Left colon (tissue), 2 donors: ENCODE data around the gene NTN1. TPM values are rescaled to one million over a fixed set of nuclear protein-coding genes. Genes with fewer than 3 reads are reported as not detected.

Experiments
- ATAC-seq: fragments of 200-7000 bp; cut with Tn5 transposase; one replicate; pipeline ENCODE4 v1.9.1; 2020; ENCODE audit warnings: mild to moderate bottlenecking, moderate library complexity
- DNase-seq, 2 donors: peaks; one replicate each; pipeline ENCODE4 v3.0.0-alpha.2; 2020
- intact Hi-C, 2 donors: fragments of 100-400 bp; cut with DNase I in 1 of 2; cut with micrococcal nuclease in 1 of 2; formaldehyde crosslinking; loops; one replicate each; pipeline versions ENCODE4 v1.11.2 to v1.14.0; 2022; cut with DNase I, micrococcal nuclease
- total RNA-seq, 2 donors: library from RNA; stranded (reverse); fragmentation: NEBNext Ultra II Directional; extraction: Animal tissue kit (Norgen Biotek cat#: 25700); gene quantifications; one replicate each; pipeline ENCODE4 v1.2.1, GENCODE V29; 2021
- donor health status: DM: no; HTN: no; CAD: no.
- donor health status: DM: yes; HTN: yes; CAD: no.

Gene NTN1
- total RNA-seq, 2 donors from 2014 or later = 3.2 to 7.4 TPM

GRCh38 chr17:9219631-9220397, 198.5 kb downstream of the NTN1 start:
- no peak for DNase-seq
- intact Hi-C loops = no loop called here
- ATAC-seq = no peak

DNA sequence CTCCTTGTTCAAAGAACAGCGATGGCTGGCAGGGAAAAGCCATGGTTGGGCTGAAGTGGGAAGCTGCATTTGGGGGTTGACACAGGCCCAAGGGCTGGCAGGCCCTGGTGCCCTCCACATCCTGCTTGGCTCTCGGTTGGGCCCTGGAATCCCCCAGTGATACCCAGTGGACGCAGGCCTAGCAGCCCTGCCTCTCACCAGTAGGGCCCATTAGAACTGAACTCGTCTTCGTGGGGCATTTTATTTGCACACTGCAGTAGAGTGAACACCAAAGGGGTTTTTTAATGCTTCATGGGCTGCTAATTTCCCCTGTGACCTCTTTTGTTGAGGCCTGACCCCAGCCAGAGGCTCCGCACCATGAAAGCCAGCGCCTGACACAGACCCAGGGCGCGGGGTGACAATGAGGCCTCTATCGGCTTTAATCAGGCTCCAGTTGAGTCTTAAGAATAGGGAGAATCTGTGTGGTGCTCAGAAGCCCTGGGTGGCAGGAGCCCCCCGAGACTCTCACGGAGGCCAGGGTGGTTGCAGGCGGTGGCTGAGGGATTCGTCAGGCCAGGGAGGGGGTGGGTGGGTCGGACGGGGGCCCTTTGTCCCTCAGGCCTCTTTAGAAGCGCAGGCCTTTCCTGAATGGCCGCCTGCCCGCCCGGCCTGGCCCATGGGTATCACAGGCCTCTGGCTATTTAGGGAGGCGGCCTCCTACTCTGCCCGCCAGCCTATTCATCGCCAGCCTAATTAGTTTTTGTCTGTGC, 199.3 kb downstream of the NTN1 start:
- DNase-seq = no peak
- no peak for ATAC-seq
- intact Hi-C loops = no loop called here

GRCh38 chr17:9221147-9221921, 200.0 kb downstream of the NTN1 start:
- no peak for DNase-seq
- intact Hi-C loops = no loop called here
- no peak for ATAC-seq

DNA sequence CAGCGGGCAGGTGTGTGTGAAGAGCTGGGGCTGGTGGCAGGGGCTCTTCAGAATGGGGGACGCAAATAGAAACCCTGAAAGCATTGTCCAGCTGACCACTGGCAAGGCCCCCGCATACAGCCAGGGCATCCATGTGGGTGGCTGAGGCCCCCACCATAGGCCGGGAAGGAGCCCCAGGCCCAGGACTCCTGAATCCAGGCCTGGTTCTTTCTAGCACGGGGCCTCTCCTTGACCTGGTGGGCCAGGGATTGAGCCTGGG, 200.5 kb downstream of the NTN1 start:
- ATAC-seq (no peak), DNase-seq (no peak)
- intact Hi-C loops = no loop called here

DNA sequence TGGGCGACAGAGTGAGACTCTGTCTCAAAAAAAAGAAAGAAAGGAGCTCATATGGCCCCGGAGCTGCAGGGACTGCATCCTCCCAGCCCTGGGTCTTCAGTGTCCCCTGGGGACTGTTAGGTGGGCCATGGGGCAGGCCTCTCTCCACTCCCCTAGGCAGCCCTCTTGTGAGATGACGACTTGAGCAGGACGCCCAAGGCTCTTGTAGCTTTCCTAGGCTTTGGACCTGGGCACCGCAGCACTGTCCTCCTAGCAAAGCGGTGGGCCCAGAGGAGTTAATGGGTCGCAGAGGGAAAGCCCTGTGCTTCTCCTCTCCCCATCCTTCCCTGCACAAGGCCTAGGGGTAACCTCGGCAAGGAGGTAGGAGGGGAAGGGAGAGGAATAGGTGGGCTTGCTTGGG, 202.2 kb downstream of the NTN1 start:
- DNase-seq = no peak
- intact Hi-C loops = no loop called here

GRCh38 chr17:9224485-9224884, 203.2 kb downstream of the NTN1 start:
- no peak for ATAC-seq
- intact Hi-C loops = no loop called here
- DNase-seq = no peak

More for the DNA sequence above, 202.2 kb downstream of the NTN1 start:
- ATAC-seq = no peak

DNA sequence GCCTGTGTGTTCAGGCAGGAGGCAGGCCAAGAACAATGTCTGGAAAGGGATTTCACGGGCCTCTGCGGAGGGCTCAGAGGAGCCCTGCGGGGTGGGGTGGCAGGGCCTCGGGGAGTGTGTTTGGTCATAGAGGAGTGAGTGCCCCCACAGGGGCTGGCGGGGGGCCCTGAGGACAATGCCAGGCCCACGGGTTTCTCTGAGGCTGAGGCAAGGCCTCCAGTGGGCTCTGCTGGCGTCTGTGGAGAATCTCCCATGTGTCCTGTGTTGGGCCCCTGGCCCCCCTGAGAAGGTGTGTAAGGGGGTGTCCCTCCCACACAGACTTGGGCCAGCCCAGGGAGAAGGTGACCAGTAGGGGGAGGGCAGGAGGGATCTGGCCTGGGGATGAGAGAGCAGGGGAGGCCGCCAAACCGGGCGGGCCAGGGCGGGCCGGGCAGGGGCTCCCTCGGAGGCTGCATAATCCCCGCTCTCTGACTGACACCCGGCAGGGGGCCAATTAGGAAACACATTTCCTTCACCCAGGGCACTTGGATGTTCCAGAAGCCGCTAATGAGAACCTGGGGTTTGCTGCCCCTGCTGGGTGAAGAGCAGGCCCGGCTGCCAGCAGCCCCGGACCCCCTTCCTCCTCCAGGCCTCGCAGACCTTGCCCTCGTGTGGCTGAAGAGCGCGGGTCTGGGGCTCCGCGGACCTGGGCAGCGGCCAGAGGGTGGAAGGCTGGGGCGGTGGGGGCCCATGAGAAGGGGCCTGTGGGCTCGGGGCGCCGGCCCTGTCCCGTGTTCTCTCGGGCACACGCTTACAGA, 204.2 kb downstream of the NTN1 start:
- intact Hi-C loops = no loop called here
- ATAC-seq = no peak
- no peak for DNase-seq

DNA sequence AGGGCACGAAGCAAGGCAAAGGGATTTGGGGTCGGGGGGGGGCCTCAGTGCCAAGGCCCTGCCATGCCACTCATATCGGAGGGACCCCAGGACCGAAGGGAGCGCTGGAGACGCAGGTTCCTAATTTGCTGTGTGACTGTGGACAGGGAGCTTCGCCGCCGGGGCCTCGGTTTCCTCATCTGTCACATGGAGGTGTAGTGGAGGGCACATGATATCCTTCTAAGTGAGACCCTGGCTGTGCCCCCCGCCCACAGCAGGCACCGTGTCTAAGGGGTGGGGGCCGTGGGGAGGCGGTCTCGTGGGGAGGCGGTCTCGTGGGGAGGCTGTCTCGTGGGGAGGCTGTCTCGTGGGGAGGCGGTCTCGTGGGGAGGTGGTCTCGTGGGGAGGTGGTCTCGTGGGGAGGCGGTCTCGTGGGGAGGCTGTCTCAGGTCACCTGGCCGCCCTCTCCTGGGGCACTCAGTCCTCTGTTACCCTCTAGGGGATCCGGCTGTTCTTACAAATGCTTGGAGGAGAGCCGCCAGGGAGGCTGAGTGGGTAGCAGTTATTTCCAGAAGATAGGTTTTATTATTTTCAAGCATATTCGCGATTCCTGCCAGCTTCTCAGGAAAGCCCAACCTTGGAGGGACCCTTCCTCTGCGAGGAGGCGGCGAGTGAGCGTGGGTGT, 205.0 kb downstream of the NTN1 start:
- intact Hi-C loops = no loop called here
- ATAC-seq = no peak
- DNase-seq = no peak

GRCh38 chr17:9226794-9227135, 205.5 kb downstream of the NTN1 start:
- DNase-seq (no peak), ATAC-seq (no peak)
- intact Hi-C loops = no loop called here

DNA sequence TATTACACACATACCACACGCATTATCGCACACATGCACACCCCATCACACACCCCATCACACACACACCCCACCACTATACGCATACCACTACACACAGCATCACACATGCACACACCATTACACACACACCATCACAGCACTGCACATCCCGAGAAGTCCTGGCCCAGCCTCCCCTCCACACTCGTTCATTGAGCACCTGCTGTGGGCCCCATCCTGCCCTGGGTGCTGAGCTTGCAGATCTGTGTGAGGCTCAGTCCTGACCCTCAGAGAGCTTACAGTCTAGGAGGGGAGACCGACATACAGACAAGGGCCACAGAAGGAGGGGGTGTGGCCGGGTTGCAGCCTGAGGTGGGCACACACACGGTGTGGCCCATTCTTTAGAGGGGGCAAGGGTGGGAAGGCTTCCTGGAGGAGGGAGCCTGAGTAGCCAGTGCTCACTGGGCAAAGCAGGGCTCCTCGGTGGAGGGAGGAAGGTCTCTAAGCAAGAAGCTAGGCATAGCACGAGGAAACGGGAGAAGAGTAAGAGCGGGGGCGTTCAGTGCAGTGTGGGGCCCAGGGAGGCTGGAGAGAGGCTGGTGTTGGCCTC, 206.6 kb downstream of the NTN1 start:
- intact Hi-C loops = no loop called here
- DNase-seq = no peak
- ATAC-seq = no peak

DNA sequence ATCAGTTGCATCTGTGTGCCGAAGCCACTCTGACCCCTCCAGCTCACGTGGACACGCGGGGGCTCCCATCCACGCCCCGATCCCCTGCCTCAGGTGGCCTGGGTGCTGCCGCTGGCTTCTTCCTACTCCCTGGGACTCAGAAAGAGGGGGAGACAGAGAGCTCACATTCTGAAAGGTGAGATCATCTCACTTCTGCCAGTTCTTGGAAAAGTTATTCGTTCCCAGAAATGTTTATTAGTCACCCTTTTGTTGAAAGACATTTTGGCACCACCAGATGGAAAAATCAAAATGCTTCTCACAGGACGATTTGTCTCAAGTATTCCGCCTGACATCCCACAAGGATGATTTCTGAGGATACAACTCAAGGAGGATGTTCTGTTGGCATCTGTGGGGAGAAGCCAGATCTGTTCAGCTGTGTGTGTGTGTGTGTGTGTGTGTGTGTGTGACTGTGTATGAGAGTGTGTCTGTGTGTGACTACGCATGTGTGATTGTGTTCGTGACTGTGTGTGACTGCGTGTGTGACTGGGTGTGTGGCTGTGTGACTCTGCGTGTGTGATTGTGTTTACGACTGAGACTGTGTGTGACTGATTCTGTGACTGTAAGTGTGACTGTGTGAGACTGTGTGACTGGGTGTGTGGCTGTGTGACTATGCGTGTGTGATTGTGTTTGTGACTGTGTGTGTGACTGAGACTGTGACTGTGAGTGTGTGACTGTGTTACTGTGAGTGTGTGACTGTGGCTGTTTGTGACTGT, 207.3 kb downstream of the NTN1 start:
- DNase-seq = no peak
- no peak for ATAC-seq
- intact Hi-C loops = no loop called here

GRCh38 chr17:9229160-9229825, 208.0 kb downstream of the NTN1 start:
- no peak for ATAC-seq
- intact Hi-C loops = no loop called here
- no peak for DNase-seq

- DNase-seq (no peak), ATAC-seq (no peak)
- intact Hi-C loops = no loop called here
These were observed 208.5 kb downstream of the NTN1 start for GRCh38 chr17:9229826-9230201.

GRCh38 chr17:9230346-9230745, 209.0 kb downstream of the NTN1 start:
- no peak for ATAC-seq
- DNase-seq = no peak
- intact Hi-C loops = no loop called here

DNA sequence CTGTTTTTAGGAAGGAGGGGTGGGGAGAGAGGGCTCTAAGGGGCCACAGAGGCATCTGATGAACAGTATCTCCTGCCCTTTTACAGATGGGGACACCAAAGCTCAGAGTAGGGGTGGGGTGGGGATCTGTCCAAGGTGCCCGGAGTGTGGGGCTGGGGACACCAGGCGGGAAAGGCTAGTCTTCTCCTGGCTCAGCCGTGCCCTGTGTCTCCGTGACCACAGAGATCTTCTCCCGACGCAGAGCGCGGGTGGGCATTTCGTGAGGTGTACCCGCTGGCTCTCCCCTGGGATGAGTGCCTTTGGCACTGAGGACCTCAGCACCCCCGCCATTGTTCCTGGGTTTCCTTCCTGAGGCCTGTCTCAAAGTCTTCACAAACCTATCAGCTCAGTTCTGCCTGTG, 209.6 kb downstream of the NTN1 start:
- intact Hi-C loops = no loop called here
- no peak for DNase-seq
- no peak for ATAC-seq

DNA sequence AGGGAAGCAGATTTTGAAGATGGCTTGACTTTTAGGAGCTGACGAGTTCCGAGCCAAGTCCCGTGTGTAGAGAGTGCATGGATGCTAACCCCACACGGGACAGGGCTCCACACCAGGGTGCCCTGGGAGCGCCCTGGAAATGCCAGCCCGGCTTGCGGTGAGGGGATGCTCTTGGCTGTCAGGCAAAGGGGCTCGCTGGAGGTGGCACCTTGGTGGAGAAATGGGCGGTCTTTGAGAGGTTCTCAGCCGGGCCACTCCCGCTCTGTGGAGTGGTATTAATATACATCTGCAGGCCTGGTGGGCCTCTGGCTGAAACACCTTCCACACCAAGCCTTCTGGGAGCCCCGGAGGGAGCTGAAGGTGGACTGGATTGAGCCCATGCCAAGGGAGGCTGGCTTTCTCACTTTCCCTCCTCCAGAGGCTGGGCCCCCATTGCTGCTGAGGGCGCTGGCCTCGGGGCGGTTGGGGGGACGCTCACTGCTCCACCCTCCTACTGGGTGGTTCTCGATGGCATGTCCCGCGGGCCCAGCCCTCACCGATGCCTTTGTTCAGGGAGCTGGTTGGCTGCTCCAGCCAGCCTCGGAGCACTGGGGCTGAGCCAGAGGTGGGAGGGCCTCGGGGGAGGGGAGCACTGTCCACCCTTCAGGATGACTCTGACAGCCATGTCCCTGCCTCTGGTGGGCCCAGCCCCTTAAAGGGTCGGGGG, 210.3 kb downstream of the NTN1 start:
- DNase-seq (no peak), ATAC-seq (no peak)
- intact Hi-C loops = no loop called here

GRCh38 chr17:9232155-9232475, 210.8 kb downstream of the NTN1 start:
- no peak for ATAC-seq
- no peak for DNase-seq
- intact Hi-C loops = no loop called here
